NCI-H2107 treated with DMSO at 0.1 percent for 48 hours (cell line): ENCODE results near the gene POLA1.

Experiments used
- DNase-seq: peaks from one replicate; lab custom pipeline; 2025; ENCODE audit not compliant: unreplicated experiment; lab: John Stamatoyannopoulos, UW

The POLA1 gene

DNA sequence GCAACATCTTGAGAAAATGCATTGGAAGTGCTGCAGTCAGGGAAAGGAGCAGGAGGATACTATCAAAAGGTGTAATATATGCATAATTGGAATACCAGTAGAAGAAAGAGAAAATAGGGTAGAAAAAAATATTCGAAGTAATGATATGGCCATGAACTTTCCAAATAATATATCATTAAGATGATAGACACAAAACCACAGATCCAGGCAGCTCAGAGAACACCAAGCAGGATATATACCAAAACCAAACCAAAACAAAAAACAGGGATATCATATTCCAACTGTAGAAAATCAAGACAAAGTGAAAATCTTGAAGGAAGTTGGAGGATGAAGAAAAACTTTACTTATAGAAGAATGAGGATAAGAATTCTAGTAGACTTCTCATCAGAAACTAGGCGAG, 9.7 kb upstream of the POLA1 start:
- no peak for DNase-seq

DNA sequence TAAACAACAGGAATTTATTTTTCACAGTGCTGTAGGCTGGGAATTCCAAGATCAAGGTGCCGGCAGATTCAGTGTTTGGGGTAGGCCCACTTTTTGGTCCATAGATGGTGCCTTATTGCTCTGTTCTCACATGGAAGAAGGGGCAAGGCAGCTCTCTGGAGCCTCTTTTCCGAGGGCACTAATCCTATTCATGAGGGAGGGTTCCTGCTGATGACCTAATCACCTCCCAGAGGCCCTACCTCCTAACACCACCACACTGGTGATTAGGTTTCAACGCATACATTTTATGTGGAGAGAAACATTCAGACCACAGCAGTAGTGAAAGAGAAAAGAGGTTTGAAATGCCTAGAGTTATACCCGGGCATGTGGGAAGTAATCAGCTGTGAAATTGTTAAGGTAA, 1.4 kb upstream of the POLA1 start:
- no peak for DNase-seq

DNA sequence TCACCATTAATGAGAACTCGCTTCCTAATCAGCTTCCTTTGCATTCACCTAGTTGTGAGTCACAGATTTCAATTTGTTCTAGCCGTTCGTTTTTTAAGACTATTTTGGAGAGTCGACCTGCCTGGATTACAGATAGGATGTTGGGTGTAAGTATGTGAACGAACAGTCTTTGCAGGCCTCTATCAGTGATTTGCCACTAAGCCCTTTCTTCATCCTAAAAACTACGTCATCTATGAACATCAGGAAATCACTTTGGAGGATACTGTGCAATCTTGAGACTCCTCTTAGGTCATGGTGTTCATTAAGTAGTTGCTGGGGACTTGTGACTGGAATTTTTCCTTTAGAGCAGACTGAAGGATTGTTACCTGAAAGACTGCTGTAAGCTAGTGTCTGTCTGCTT, 1.1 kb downstream of the POLA1 start:
- DNase-seq, result no peak

DNA sequence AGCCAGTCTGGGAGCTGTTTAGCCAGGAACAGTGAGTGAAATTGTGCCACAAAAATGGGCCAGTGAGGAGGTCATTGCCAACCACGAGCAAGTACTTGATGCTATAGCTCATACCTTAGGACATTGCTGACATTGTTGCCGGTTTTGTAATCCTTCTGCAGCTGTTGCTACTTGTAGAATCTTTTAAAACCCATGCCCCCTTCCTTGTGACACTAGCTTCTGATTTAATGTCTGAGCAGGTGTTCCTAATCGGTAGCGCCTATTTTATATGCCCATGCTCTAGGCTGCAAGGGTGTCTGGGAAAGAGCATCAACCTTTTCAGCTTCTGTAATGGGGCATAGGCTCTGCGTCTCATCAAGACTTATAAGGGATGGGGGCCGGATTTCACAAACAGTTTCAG, 2.6 kb downstream of the POLA1 start:
- peak; percentile 16 for DNase-seq

DNA sequence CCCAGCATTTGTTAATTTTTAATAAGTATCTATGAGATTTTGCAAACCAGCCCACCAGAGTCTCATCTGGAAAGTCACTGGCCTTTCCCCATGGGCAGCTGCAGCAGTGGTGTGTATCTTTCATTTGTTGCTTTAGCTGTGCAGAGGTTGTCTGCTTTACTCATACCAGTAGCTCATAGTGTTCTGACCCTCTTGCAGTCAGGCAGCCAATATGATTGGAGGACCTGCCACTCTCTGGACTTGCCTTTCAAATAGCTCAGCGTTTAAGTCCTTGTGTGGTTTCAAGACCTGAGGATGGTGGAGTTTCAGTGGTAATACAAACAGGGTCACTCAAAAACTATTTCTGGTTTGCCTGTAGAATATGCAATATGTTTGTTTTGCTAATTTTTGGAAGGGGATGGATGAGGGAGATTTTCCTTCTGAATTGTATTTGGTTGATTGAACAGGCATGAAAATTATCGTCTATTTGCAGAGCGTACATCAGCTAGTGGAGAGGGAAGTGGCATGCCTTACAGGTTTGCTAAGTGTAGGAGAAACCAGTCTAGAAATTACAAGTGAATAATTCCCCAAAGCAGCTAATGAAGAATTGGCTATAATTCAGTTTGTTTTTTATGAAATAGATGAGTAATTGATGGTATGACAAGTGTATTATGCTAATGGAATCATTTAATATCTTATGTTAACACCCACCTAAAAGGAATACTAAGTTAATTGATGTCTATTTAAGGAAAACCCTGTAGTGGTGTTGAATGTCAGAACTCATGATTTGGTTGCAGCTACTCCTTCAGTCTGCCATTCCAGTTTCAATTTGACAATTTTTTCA, 8.9 kb downstream of the POLA1 start:
- DNase-seq, result no peak

GRCh38 chrX:24703185-24703494, 9.4 kb downstream of the POLA1 start:
- no peak for DNase-seq

GRCh38 chrX:24718771-24719170, 25.1 kb downstream of the POLA1 start:
- DNase-seq, result no peak

- DNase-seq, result no peak
Measured at GRCh38 chrX:24720036-24720435, 26.3 kb downstream of the POLA1 start.

- DNase-seq, result no peak
Measured at GRCh38 chrX:24728530-24728929, 34.8 kb downstream of the POLA1 start.

- DNase-seq, result no peak
Measured at GRCh38 chrX:24732766-24733500, 39.2 kb downstream of the POLA1 start.

- no peak for DNase-seq
Measured at GRCh38 chrX:24741330-24741729, 47.6 kb downstream of the POLA1 start.

GRCh38 chrX:24748196-24748595, 54.5 kb downstream of the POLA1 start:
- no peak for DNase-seq

- peak; percentile 13 for DNase-seq
Measured at GRCh38 chrX:24759786-24760185, 66.1 kb downstream of the POLA1 start.

- peak; percentile 20 for DNase-seq
Measured at GRCh38 chrX:24760363-24761000, 66.8 kb downstream of the POLA1 start.

- DNase-seq, result peak; percentile 9
Measured at GRCh38 chrX:24761306-24761705, 67.6 kb downstream of the POLA1 start.

GRCh38 chrX:24763989-24764388, 70.3 kb downstream of the POLA1 start:
- DNase-seq, result no peak

DNA sequence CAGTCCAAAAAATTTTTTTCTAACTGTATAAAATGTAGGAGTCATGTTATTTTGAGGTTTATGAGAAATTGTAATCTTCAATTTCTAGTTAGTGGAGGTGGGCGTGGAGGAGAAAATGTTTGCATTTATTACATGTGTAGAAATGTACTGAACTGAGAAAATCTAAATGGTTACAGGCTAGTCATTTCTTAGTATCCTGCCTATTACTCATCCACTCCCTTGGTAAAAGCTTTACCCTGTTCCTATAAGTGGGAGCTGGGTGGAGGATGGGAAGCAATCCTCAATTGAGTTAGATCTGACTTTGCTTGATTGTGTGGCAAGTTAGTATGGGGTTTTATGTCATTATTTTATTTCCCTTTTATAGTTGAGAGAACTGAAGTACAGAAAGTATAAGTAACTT, 73.8 kb downstream of the POLA1 start:
- no peak for DNase-seq

DNA sequence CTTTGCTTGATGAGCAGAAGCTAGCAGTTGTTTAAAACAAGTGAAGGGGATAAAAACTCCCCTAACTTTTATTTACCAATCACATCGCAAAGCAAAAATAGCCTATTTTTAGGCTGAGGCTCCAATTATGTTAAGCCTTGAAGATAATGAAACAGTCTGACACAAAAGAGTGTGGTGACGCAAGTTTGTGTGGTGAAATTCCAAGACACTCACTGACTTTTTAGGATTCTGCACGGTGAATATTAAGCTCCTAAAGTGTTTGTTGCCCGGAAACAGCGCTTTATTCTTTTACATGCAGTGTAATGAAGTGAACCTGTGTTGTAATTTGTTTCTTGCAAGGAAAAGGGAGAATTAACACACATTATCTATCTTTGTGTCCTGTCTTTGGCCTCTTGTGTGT, 74.8 kb downstream of the POLA1 start:
- no peak for DNase-seq

DNA sequence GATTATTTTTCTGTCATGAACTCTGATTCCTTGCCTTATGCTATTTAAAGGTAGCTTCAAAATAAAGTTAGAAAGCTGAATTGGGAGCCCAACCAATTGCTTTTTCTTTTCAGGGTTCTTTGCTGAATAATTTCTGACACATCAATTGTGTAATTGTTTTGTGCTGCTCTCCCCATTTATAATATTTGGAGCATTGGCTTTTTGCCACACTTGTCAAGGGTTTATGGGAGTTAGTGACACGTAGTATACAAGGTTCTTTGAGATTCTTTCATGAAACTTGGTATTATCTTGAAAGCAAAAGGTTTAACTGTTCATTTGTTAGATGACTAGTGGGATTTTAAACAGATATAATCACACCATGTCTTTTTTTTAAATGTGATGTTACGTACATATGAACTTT, 80.9 kb downstream of the POLA1 start:
- DNase-seq, result no peak

GRCh38 chrX:24775891-24776290, 82.2 kb downstream of the POLA1 start:
- no peak for DNase-seq

- DNase-seq, result no peak
Measured at GRCh38 chrX:24777660-24778059, 83.9 kb downstream of the POLA1 start.

DNA sequence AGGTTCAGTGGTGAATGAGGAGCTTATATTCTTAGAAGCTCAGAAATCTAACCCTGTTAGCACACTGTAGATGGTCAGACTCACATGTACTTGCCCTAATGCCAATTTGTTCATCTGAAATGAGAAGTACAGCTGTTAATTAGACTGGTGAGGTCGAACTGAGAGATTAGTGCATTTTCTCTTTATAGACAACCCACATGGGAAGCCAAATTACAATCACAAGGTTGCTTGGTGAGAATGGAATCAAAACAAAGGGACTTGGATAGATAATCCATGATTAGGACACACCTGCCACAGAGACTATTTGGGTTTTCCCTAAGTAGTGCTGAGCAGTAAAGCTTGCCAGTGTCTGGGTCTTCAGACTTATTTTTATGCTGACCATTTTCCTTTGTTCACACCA, 88.3 kb downstream of the POLA1 start:
- DNase-seq, result no peak
